NCI-H526 (cell line): Measurements from ENCODE around the gene CTR9.

Source experiments
- DNase-seq, 2 experiments: peaks; one replicate each; lab custom pipeline; 2025; lab: John Stamatoyannopoulos, UW

The CTR9 gene

GRCh38 chr11:10742460-10743208 lies 8.4 kb upstream of the CTR9 start:
- peak; percentile 43 to 50 for DNase-seq

- DNase-seq: no peak
These were observed 7.6 kb upstream of the CTR9 start for GRCh38 chr11:10743354-10744000.

- DNase-seq: no peak
These were observed 6.8 kb upstream of the CTR9 start for GRCh38 chr11:10744206-10744605.

- no peak for DNase-seq
These were observed 4.2 kb upstream of the CTR9 start for GRCh38 chr11:10746871-10747270.

- DNase-seq: no peak
These were observed 3.3 kb upstream of the CTR9 start for GRCh38 chr11:10747733-10748132.

- DNase-seq: no peak
These were observed 1.6 kb upstream of the CTR9 start for GRCh38 chr11:10749476-10749875.

GRCh38 chr11:10751581-10751940 lies 515 bp downstream of the CTR9 start:
- peak in 1 of 2 experiments; percentile 65 for DNase-seq

- peak in 1 of 2 experiments; percentile 36 for DNase-seq
These were observed 1.0 kb downstream of the CTR9 start for GRCh38 chr11:10752061-10752460.

GRCh38 chr11:10752486-10752885 lies 1.4 kb downstream of the CTR9 start:
- DNase-seq: no peak

GRCh38 chr11:10758957-10759356 lies 7.9 kb downstream of the CTR9 start:
- peak in 1 of 2 experiments; percentile 26 for DNase-seq

GRCh38 chr11:10761085-10761698 lies 10.1 kb downstream of the CTR9 start:
- no peak for DNase-seq

GRCh38 chr11:10762185-10762584 lies 11.1 kb downstream of the CTR9 start:
- no peak for DNase-seq

- DNase-seq: no peak
These were observed 11.9 kb downstream of the CTR9 start for GRCh38 chr11:10762913-10763421.

GRCh38 chr11:10763766-10764165 lies 12.7 kb downstream of the CTR9 start:
- no peak for DNase-seq

- no peak for DNase-seq
These were observed 13.4 kb downstream of the CTR9 start for GRCh38 chr11:10764412-10764811.

GRCh38 chr11:10770626-10771254 lies 19.7 kb downstream of the CTR9 start:
- DNase-seq: peak in 1 of 2 experiments; percentile 71

- no peak for DNase-seq
These were observed 20.4 kb downstream of the CTR9 start for GRCh38 chr11:10771457-10771856.

GRCh38 chr11:10774811-10775210 lies 23.8 kb downstream of the CTR9 start:
- no peak for DNase-seq

GRCh38 chr11:10777393-10777793 lies 26.3 kb downstream of the CTR9 start:
- no peak for DNase-seq

- DNase-seq: no peak
These were observed 26.8 kb downstream of the CTR9 start for GRCh38 chr11:10777806-10778205.

GRCh38 chr11:10778217-10778970 lies 27.3 kb downstream of the CTR9 start:
- DNase-seq: no peak

- no peak for DNase-seq
These were observed 28.0 kb downstream of the CTR9 start for GRCh38 chr11:10779086-10779485.
